ENCODE results near the gene SIN3B. TPM values are rescaled to one million over a fixed set of nuclear protein-coding genes. Genes with fewer than 3 reads are reported as not detected.
"Not testable (repeated sequence)": the region's sequence is repeated elsewhere in the genome, so short reads cannot be mapped to it uniquely, and the experiment has no call there.

Gene SIN3B
- total RNA-seq, 1 donor from 2014 or later, result 47.8 TPM

DNA sequence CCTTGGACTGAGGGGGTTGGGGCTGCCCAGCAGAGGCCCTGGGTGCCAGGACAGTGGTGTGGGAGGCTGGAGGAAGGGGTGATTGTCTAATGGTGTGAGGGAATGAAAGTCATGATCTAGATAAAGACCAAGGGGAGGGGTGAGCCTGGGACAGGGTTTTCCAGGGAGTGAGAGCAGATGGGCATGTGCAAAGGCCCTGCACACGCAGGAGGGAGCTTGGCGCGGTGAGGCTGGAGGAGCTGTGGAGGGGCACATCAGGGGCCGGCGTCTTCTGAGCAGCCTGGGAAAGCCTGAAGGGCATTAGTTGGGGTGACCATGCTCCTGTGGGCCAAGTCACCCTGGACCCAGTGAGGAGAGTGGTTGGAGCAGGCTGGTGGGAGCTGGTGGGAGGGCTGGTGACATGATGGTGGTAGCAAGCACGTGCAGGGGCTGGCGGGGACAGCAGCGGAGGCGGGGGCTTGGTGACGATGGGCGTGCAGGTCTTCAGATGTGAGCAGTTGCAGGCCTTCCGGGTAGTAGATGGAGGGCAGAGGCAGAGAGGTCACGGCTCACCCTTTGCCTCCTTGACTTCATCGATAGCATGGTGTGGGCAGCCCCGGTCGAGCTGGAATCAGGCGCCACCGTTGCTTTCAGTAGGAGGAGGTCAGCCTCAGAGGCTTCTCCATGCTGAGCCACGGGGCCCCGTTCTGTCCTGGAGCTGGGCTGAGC is 39.4 kb downstream of the SIN3B start:
- DNase-seq, result no peak

DNA sequence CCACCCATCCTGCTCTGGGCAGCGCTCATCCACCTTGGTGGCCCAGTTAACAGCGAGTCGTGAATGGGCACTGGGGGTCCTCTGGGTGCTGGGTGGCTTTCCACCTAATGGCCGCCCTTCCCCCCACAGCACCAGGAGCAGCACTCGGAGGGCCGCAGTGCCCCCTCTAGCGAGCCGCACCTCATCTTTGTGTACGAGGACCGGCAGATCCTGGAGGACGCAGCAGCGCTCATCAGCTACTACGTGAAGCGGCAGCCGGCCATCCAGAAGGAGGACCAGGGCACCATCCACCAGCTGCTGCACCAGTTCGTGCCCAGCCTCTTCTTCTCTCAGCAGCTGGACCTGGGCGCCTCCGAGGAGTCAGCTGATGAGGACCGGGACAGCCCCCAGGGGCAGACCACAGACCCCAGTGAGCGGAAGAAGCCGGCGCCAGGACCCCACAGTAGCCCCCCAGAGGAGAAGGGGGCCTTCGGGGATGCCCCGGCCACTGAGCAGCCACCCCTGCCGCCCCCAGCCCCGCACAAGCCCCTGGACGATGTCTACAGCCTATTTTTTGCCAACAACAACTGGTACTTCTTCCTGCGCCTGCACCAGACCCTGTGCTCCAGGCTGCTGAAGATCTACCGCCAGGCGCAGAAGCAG is 40.3 kb downstream of the SIN3B start:
- DNase-seq, result no peak

DNA sequence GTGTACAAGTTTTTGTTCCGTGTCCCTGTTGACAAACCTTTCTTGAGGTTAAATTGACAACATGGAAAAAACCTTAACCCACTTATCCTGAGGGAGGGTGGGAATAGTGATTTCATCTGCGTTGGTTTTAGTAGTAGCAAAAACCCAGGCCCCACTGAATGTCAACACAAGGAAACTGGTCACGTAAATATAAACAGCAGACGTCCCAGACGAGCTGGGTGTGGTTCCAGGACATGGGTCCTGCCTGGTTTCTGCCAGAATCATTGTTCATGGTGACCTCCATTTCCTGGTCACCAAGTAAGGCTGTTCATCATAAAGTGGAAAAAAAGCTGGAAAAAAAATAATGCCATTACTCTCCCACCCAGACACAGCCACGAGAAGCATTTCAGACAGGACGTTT is 42.7 kb downstream of the SIN3B start:
- no peak for DNase-seq

DNA sequence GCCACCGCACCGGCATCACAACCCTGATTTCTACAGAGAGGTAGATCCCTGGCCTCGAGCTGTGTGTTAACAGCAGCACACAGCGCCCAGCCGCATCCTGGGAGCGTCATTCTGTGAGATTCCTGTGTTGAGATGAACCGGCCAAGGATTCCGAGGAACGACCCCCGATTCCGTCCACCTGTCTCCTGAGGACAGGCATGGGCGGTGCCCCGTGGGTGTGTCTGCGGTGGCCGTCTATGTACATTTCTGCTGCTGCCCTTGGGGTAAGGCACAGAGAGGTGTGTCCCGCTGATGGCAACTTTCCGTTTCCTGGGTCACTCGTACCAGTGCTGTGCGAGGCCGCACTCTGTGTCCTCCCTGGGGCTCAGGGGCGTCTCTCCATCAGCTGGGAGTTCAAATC is 43.5 kb downstream of the SIN3B start:
- no peak for DNase-seq

GRCh38 chr19:16873594-16873993 is 44.4 kb downstream of the SIN3B start:
- DNase-seq, result no peak

DNA sequence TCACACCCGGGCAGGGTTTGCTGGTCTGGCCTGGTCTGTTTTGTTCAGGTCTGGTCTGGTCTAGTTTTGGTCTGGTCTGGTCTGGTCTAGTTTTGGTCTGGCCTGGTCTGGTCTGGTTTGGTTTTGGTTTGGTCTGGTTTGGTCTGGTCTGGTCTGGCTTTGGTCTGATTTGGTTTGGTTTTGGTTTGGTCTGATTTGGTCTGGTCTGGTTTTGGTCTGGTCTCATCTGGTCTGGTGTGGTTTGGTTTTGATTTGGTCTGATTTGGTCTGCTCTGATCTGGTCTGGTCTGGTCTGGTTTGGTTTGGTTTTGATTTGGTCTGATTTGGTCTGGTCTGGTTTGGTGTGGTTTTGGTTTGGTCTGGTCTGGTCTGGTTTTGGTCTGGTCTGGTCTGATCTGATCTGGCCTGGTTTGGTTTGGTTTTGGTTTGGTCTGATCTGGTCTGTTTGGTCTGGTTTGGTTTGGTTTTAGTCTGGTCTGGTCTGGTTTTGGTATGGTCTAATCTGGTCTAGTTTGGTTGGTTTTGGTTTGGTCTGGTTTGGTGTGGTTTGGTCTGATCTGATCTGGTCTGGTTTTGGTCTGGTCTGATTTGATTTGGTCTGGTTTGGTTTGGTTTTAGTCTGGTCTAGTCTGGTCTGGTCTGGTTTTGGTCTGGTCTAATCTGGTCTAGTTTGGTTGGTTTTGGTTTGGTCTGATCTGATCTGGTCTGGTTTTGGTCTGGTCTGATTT is 45.2 kb downstream of the SIN3B start:
- no peak for DNase-seq

DNA sequence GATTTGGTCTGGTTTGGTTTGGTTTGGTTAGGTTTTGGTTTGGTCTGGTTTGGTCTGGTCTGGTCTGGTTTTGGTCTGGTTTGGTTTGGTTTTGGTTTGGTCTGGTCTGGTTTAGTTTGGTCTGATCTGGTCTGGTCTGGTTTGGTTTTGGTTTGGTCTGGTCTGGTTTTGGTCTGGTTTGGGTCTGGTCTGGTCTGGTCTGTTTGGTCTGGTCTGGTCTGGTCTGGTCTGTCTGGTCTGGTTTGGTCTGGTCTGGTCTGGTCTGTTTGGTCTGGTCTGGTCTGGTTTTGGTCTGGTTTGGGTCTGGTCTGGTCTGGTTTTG is 45.7 kb downstream of the SIN3B start:
- DNase-seq, result not testable (repeated sequence)

- no peak for DNase-seq
Measured at GRCh38 chr19:16875584-16876555, 46.7 kb downstream of the SIN3B start.

- DNase-seq, result no peak
Measured at GRCh38 chr19:16876904-16877361, 47.7 kb downstream of the SIN3B start.

GRCh38 chr19:16877581-16877980 is 48.4 kb downstream of the SIN3B start:
- DNase-seq, result no peak

DNA sequence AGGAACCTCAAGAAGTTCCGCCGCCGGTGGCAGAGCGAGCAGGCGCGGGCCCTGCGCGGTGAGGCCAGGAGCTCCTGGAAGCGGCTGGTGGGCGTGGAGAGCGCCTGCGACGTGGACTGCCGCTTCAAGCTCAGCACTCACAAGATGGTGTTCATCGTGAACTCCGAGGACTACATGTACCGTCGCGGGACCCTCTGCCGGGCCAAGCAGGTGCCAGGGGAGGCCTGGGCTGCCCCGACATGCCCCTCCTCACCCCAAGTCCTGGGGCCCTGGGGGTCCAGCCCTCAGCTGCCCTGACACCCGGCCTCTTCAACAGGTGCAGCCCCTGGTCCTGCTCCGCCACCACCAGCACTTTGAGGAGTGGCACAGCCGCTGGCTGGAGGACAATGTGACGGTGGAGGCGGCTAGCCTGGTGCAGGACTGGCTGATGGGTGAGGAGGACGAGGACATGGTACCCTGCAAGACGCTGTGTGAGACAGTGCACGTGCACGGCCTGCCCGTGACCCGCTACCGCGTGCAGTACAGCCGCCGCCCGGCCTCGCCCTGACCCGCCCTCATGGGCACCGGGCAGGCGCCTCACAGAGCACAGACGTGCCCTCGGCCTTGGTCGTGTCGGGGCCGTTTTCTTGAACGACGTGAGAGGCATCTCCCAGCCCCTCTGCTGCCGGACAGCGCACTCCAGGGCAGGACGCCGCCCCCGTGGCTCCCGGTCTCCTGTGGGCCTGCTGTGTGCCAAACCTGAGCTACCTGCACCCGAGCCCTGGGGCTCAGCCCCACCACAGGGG is 49.2 kb downstream of the SIN3B start:
- no peak for DNase-seq

DNA sequence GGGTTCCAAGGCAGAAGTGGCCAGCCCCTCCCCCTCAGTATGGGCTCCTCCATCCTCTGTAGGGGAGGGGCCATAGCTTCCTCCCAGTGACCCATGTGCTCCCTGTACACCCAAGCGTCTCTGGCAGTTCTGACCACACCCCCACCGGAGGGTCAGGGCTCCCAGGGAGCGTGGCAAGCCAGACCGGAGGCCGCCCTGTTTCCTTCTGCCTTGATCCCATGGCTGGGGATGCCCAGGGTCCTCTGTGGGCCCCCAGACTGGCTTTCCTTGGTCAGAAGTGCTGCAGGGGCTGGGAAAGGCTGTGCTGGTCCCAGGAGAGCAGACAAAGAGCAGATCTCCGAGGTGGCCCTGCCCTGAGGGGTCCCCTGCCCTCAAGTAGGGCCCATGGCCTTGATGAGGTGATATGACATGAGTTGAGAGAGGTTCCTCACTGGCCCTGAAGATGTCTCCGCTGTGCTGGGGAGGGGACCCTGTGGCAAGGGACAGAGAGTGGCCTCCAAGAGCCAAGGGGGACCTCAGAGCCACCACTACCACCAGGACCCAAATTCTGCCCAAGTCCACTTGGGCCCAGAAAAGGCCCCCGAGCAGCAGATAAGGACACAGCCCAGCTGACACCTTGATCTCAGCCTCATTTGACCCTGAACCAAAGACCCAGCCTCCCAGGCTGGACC is 51.8 kb downstream of the SIN3B start:
- no peak for DNase-seq

DNA sequence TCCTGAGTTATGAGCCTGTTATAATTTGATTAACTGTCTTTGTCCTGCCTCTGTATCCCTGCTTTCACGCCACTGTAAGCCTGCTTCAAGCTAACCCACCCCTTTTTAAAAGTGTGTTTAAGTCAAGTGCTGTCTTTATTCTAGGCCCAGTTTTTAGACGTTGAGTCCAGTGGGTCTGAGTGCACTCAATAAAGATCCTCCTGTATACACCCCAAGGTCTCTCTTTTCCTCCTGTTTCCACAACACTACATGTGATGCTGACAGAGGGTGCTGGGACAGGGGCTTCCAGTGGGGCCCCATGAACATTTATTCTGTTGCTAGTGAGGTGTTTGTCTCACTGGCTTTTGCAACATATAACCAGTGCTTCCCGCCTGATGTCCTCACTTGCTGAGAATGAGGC is 52.9 kb downstream of the SIN3B start:
- no peak for DNase-seq

DNA sequence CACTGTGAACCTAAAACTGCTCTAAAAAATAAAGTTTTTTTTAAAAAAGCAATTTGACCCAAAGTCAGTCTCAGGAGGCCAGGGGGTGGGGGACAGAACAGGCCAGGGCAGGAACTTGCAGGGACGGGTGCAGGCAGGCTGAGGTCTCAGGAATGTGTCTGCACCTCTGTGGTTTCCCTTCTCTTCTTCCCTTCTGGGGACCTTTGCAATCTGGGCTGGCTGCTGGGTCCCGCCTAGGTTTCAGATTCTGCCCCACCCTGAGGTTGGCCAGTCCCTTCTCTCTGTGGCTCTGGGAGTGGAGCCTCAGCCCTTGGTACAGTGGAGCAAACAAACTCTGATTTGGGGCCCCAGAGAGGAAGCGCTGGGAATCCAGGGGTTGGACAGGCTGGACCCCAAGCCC is 54.3 kb downstream of the SIN3B start:
- no peak for DNase-seq

GRCh38 chr19:16885166-16885565 is 56.0 kb downstream of the SIN3B start:
- DNase-seq, result no peak

DNA sequence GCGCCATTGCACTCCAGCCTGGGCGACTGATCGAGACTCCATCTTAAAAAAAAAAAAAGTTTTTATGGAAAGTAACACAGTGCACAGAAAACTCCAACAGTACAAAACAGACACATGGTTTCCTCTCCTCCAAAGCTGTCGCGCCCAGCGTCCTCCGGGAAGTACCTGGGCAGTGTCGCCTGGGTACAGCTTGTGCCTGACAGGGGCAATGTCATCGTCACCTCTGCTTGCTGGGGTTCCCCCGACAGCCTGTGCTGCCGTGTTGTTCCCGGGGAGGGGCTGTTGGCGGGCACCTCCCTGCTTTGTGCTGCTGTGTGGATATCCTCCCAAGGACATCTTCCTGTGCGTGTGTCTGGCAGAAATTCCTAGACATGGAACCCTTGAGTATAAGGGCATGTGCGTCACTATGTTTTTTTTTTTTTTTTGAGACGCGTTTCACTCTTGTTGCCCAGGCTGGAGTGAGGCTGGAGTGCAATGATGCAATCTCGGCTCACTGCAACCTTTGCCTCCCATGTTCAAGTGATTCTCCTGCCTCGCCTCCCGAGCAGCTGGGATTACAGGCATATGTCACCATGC is 57.2 kb downstream of the SIN3B start:
- DNase-seq, result no peak

DNA sequence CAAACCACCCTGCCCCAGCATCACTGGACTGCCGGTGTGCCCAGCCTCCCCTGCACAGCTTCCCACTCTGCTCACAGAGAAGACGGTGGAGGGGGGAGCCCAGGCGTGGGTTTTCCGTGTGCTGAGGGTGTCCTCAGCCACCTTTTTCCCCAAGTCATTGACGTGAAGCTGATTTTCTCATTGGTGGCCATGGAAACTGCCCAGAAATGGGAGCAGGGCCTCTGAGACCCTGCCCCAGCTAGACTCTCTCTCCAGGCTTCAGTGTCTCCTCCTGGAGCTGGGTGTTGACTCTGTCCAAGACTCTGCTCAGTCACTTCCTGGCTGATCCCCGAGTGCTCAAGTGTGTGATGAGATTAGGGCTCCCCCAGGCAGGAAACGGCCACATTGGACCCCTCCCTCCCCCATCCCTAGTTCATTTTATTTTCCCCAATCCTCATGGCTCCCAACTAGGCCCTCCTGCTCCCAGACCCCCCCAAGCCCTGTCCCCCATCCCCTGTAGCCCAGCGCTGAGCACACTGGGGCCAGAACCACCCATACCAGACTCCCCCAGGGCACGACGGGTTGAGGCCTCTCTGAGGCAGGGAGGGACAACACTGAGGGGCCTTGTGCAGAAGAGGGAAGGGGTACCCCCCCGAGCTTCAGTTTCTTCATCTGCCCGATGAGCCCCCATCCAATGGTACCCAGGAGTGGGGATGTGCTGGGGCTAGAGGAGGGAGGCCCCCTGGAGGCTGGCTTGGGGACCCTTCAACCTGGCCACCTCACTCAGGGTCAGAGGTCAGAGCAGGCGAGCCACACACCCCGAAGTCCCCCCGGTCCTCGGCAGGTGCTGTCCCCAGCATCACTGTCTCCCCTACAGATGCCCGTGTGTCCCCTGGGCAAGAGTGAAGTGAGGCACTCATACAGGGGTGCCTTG is 58.4 kb downstream of the SIN3B start:
- no peak for DNase-seq

- DNase-seq, result no peak
Measured at GRCh38 chr19:16888629-16889365, 59.6 kb downstream of the SIN3B start, which contains the start of gene F2RL3. TSS of gene F2RL3 (plus strand) at chr19:16888999. CDS start at chr19:16889190, 191 bp downstream.

Data from skin of body (tissue), 2 donors.